ENCODE results near the gene TLR5.

GRCh38 chr1:223076362-223076761 lies 66.7 kb downstream of the TLR5 start:
- TF ChIP-seq, protein P1, sequence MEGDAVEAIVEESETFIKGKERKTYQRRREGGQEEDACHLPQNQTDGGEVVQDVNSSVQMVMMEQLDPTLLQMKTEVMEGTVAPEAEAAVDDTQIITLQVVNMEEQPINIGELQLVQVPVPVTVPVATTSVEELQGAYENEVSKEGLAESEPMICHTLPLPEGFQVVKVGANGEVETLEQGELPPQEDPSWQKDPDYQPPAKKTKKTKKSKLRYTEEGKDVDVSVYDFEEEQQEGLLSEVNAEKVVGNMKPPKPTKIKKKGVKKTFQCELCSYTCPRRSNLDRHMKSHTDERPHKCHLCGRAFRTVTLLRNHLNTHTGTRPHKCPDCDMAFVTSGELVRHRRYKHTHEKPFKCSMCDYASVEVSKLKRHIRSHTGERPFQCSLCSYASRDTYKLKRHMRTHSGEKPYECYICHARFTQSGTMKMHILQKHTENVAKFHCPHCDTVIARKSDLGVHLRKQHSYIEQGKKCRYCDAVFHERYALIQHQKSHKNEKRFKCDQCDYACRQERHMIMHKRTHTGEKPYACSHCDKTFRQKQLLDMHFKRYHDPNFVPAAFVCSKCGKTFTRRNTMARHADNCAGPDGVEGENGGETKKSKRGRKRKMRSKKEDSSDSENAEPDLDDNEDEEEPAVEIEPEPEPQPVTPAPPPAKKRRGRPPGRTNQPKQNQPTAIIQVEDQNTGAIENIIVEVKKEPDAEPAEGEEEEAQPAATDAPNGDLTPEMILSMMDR (IDR thresholded peaks at IDR 0.05) = no peak
- no peak for TF ChIP-seq POLR2AphosphoS5 (IDR thresholded peaks at IDR 0.05)
